HG03108 (cell line): ENCODE results near the gene HCRTR2.
"Not testable (repeated sequence)": the region's sequence is repeated elsewhere in the genome, so short reads cannot be mapped to it uniquely, and the experiment has no call there.

Experiments
- ATAC-seq: cut with Tn5 transposase; IDR thresholded peaks from one replicate; pipeline ENCODE4 v1.9.1; 2021; ENCODE audit warnings: moderate library complexity; ENCODE audit not compliant: unreplicated experiment

Gene HCRTR2

DNA sequence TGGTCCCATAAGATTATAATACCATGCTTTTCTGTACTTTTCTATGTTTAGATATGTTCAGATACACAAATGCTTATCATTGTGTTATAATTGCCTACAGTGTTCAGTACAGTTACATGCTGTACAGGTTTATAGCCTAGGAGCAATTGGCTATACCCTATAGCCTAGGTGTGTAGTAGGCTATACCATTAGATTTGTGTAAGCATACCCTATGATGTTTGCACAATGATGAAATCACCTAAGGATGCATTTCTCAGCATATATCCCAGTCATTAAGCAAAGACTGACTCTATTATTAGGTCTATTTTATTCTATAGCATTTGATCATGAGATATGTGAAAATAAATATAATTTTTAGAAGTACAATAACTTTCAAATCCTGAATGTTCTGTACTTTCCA, 36.6 kb downstream of the HCRTR2 start:
- ATAC-seq: no peak

DNA sequence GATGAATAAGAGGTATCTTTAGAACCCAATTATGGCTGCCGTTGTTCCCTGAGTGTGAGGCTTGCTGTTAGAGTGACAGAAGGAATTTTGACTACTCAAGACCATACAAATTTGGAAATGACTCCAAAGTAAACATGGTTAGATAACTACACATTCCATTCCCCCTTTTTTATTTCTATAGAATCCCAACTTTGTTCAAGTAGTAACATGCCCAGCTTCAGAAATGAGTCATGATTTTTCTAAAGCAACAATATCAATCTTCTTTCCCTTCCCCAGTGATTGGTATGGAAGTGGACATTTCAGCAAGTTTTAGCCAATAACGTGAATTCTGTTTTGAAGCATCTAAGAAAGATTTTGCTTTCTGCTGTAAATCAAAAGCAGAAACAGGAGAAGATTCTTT, 37.8 kb downstream of the HCRTR2 start:
- ATAC-seq: no peak

DNA sequence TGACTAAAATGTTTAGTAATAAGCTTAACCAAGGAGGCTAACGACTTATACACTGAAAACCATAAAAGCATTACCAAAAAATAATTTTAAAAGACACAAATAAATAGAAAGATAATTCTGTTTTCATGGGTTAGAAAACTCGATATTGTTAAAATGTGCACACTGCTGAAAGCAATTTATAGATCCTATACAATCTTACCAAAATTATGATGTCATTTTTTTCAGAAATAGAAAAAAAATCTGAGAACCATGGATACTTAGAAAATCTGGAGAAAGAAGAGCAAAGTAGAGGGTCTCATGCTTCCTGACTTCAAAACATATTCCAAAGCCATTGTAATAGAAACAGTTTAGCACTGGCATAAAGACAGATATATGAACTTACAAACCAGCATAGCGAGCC, 46.6 kb downstream of the HCRTR2 start:
- ATAC-seq: no peak

DNA sequence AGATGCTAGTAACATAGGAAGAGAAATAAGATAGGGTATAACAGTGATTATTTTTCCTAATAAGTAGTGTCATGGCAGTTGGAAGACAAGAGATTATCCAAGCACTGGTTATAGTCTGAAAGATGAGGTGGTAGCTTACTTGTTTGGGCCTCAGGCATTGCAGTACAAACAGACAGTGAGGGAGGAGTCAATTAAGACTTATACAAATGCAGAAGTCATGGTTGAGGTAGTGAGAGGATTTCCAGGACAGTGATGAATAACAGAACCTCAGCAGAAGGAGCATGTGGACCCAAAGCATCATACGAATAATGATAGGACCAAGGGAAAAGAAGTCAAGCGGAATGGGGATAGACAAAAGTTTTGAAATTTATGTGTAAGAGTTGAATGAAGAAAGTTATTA, 53.5 kb downstream of the HCRTR2 start:
- no peak for ATAC-seq

DNA sequence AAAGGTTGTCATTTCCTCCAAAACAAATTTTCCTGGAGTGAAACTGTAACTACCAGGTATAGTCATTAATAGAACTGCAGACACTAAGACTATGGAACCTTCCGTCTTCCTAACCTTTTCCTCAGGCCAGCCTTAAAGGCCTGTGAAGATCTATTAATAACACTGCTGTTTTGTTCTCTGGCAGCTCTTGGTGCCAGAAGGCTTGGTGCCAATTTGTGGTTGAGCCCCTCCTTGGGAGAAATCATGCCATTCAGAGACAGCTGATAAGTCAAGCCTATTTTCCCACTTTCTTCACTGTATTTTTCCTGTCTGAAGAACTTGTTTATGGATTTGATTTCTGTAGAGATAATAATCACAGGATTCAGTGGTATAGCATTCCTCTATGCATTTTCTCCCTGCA, 64.8 kb downstream of the HCRTR2 start:
- ATAC-seq: no peak

DNA sequence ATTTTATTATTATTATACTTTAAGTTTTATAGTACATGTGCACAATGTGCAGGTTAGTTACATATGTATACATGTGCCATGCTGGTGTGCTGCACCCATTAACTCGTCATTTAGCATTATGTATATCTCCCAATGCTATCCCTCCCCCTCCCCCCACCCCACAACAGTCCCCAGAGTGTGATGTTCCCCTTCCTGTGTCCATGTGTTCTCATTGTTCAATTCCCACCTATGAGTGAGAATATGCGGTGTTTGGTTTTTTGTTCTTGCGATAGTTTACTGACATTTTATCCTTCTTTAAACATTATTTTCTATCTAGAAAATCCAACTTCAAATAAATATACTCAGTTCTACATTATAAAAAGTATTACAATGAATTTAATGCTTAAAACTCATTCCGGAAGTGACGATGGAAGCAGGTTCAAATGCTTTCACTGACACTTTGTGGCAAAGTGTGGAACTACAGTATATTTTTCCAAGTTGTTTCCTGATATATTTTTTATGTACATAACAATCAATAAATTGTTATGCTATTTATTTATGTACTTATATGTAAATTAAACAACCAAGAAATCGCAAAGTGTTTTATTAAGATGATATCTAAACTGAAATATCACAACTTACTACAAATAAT, 66.8 kb downstream of the HCRTR2 start:
- ATAC-seq: not testable (repeated sequence)

DNA sequence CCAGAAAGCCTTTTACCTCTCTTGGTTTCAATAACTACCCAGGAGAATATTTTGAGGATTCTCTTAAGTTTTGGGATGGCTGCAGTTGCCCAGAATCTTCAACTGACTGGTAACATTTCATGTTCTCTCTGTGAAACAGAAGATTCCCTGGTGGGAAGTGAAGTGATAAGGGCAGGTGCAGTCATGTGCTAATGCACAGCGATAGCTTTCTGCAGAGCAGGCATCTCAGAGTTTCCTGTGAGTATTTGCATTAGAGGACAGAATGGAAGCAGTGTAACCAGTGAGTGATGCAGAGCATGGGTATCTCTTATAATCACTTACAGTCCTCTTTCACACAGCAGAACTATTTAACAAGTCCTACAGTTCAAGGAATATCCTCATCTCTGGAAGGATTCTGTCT, 76.1 kb downstream of the HCRTR2 start:
- no peak for ATAC-seq

DNA sequence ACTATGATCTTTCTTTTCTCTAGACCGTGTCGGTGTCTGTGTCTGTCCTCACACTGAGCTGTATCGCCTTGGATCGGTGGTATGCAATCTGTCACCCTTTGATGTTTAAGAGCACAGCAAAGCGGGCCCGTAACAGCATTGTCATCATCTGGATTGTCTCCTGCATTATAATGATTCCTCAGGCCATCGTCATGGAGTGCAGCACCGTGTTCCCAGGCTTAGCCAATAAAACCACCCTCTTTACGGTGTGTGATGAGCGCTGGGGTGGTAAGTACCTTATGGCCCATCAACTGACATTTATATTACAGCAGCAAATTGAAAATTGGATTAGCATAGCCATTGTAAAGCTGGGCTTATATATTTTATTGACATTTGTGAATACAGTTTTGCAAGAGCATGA, 80.8 kb downstream of the HCRTR2 start:
- no peak for ATAC-seq

DNA sequence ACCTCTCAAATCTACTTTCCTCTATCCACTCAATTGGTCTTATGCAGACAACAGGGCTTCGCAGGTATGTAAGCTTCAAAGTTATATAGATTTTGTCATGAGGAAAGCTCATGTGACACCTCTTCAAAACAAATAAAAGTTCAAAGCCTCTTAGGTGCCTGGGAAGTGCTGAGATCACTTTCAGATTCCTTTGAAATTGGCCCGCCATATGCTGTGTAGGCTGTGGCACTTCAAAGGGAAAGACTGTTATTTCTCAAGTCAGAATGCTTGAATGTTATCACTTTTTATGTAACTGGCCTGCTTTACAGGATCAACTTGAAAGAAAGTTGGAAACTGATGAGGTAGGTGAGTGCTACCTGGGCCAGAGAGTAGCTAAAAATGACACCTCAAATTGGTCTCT, 85.9 kb downstream of the HCRTR2 start:
- ATAC-seq: no peak

DNA sequence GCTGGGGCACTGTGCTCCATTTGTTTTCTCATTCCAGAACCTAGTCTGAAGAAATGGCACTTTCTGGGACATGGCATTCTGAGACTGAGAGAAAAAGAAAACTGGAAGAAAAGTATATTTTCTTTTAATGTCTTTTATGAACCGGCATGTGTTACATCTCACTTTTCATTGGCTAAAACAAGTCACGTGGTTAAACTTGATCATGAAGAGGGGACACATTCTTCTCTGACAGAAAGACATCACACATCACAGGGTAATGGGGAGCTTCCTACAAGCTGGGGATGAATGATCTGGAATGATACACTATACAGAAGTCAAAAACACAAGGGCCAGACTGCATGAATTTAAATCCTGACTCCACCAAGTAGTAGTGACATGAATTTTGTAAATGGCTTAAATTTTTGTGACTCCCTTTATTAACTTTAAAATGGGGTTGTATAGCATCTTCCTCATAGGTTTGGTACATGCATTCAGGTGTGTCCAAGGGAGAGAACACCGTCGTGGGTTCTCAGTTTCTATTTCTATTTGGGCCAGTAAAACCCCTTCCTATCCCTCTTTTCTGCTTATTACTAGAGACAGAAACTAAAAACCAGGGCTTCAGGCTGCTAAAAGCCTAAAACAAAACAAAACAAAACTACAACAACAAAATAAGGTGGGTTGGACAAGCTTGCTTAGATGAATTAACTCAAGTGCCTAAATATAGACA, 91.2 kb downstream of the HCRTR2 start:
- ATAC-seq: no peak

DNA sequence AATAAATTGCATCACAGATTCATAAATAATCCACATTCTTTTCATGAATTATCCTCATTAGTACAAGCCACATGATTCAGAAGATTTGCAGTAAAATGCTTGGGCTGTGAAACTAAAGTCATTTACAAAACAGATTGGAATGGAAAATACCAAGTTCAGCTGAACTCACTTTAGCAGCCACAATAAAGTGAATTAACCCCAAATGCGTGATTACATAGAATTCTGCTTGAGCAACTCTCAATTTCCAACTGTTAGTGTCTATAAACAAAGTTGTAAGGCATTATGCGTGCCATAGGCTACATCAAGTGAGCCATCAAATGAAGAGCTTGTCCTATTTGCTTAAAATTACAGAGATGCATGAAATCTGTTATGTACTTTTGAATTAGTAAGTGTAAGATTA, 92.6 kb downstream of the HCRTR2 start:
- no peak for ATAC-seq

DNA sequence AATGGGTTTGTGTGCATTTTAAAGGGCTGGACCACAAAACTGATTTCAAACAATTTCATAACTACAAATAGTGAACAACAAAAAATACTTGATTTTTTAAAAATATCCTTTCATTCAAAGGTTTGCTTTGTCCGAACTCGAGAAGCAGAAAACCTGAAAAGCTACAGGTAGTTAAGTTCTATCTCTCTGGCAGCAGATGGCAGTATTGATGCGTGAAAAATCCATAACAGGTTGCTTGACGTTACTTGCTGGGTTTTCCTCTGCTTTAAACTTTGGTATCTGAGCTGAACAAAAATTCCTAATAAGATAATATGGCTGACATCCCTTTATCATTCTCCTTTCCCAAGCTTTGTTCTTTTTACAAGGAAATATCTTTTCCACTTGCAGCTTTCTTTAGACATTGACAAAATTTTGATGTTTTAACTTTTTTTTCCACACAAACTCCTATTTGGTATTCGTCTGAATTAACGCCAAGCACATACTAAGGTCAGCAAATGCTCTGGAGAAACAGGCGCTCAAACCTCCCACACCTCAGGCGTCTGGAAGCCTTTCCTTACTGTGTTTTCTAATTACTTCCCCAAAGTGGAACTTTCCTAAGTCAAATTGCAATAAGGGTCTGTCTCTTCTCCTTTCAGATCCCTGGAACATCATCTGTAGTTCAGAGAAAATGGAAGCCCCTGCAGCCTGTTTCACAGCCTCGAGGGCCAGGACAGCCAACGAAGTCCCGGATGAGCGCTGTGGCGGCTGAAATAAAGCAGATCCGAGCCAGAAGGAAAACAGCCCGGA, 102.6 kb downstream of the HCRTR2 start:
- ATAC-seq: no peak

DNA sequence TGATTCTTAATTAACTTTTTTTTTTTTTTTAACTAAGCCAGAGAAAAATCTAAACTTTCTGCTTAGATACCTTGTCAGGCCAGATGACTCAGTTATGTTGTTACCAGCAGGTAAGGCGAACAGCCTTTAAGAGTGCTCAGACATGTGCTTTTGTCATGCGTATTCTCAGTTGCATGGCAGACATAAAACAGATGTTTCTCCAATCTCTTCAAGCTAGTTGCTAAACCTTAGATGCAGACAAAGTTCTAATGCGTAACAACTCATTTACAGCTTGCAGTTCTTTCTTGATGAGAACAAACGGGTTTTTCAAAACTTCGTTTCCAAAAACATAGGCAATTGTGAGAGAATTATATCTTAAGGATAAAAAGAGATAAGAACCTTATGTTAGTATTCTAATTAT, 103.3 kb downstream of the HCRTR2 start:
- no peak for ATAC-seq

DNA sequence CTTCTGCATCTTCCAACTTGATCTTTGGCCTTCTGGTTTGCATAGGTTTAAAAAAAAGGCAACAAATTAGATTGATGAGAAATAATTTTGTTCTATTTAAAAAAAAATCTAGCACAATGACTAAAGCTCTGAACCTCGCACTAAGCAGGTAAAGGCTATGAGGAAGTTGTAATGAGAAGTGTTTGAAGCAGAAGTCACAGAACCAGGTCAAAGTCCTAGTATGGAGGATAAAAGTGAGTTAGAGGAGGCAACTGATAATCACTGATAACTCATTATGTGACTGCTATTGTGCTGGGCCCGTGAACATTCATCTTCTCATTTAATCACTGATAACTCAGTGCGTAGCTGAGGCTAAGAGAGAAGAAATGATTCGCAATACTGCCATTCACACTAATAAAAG, 106.9 kb downstream of the HCRTR2 start:
- ATAC-seq: no peak

DNA sequence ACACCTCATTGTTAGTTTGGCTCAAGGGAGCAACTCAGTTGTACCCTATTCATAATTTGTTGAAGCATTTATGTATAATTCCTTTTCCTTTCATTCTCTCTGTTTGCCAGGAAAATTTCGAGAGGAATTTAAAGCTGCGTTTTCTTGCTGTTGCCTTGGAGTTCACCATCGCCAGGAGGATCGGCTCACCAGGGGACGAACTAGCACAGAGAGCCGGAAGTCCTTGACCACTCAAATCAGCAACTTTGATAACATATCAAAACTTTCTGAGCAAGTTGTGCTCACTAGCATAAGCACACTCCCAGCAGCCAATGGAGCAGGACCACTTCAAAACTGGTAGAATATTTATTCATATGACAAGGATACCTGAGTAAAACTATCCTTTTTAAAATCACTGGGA, 107.8 kb downstream of the HCRTR2 start:
- ATAC-seq: no peak

DNA sequence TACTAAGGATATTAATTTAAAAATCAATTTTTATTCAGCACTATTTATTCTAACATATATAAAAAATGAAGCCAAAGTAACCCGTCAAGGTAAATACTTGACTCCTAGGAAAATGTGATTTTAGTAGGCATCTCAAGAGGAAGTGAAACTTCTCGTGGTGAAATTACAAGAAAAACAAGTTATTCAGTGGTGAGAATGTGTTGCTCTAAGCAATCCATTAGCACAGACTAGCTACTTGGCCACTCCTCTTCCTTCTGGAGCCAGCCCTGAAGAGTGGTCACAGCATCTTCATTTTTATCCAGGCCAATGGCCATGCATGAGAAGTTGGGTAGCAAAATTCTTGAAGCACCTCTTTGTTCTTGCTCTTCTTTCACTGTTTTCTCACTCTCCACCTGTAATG, 112.5 kb downstream of the HCRTR2 start:
- ATAC-seq: no peak

DNA sequence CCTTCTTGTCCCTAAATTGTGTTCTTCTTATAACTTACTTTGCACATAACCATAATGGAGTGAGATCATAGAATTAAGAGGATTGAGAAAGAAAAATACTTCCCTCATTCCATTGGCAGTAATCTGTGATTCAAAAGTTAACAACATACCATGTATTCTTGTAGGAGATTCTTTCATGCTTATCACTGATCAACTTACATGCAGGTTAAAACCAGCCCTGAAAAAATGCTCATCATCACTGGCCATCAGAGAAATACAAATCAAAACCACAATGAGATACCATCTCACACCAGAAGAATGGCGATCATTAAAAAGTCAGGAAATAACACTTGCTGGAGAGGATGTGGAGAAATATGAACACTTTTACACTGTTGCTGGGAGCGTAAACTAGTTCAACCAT, 116.4 kb downstream of the HCRTR2 start:
- no peak for ATAC-seq

DNA sequence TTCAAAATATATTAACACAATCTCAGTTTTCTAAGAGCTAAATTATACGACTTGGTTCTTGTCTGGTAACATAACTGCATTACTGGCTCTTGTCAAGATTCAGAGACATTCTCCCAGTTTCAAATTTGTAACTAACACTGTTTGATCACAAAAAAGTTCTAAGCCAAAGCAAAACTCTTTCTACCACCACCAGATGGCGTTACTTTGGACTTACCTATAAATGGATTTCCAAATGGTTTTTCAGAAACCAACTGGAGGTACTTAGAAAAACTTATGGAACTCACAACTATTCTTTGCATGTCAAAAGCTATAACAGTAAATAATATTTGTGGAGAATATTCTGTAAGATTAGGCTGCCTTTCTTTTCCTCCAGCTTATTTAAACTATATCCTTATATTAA, 118.8 kb downstream of the HCRTR2 start:
- no peak for ATAC-seq

DNA sequence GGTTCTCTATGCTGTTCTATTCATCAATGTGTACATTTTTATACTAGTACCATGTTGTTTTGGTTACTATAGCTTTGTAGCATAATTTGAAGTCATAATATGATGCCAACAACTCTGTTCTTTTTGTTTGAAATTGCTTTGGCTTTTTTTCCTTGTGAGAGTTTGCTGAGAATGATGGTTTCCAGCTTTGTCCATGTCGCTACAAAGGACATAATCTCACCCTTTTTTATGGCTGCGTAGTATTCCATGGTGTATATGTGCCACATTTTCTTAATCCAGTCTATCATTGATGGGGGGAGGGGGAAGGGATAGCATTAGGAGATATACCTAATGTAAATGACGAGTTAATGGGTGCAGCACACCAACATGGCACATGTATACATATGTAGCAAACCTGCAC, 122.9 kb downstream of the HCRTR2 start:
- not testable (repeated sequence) for ATAC-seq

DNA sequence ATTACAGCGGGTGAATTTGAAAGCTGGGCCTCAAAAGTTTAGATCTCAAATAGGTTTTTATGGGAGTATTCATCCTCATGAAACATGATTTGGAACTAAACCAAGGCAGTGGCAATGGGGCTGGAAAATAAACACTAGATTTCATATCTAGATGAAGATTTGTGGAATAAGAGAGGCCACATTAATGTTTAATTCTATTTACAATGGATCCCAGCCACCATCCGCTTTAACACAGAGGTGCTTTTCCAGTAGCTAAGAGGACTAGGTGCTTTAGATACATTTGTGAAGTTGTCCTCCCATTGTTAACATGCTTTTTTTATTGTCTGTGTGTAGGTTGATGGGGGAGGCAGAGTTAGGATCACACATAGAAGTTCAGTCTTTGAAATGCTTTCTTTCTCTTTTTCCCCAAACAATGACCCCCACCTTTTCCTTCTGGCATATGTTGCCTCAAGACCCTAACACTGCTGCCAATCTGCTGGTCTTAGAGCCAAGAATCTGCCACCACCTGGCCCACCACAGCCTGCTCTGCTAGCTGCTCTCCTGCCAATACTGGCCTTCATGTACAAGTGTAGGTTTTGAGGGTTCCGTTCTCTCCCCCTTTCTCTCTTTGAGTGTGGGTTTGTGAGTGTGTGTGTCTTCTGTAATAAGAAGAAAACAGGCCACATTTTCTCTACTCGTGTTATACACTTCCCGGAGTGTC, 125.1 kb downstream of the HCRTR2 start:
- ATAC-seq: no peak

DNA sequence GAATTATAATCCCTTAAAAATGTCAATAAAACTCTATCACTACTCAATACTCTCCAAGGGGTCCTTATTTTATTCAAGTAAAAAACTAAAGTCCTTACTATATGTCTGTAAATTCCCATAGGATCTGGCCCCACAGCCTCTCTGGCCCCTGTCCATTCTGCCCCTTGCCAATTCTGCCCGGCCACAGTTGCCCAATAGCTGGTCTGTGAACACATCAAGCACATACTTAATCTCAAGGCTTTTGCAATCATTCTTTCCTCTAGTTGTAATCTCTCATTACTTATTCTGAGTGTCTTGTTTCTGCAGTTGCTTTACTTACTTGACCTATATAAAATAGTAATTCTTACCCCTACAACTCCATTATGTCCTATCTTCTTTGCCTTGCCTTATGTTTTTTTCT, 130.4 kb downstream of the HCRTR2 start:
- ATAC-seq: no peak
